Memory B cell (primary cell): Measurements from ENCODE around the gene ATRNL1.
"Not testable (repeated sequence)": the region's sequence is repeated elsewhere in the genome, so short reads cannot be mapped to it uniquely, and the experiment has no call there.

ENCODE experiments used
- ATAC-seq: fragments of 150-1000 bp; cut with Tn5 transposase; 2 replicates; pipeline ENCODE4 v1.10.0; 2021; ENCODE audit warnings: low read depth, mild to moderate bottlenecking, moderate library complexity
- DNase-seq, 2 donors: peaks; one replicate each; pipeline ENCODE4 v3.0.0; 2022; ENCODE audit warnings: low spot score in 2 of 2
- H3K27ac Mint-ChIP-seq: one replicate; pipeline ENCODE4 v1.8.0; 2022; ENCODE audit warnings: mild to moderate bottlenecking, moderate library complexity, mixed read lengths
- H3K27me3 Mint-ChIP-seq: one replicate; pipeline ENCODE4 v1.8.0; 2022; ENCODE audit warnings: mixed read lengths
- H3K36me3 Mint-ChIP-seq: one replicate; pipeline ENCODE4 v1.8.0; 2022; ENCODE audit warnings: mild to moderate bottlenecking, mixed read lengths
- H3K4me1 Mint-ChIP-seq: one replicate; pipeline ENCODE4 v1.8.0; 2022; ENCODE audit warnings: mixed read lengths
- H3K4me3 Mint-ChIP-seq: one replicate; pipeline ENCODE4 v1.8.0; 2022; ENCODE audit warnings: mild to moderate bottlenecking, moderate library complexity, mixed read lengths
- H3K9me3 Mint-ChIP-seq: one replicate; pipeline ENCODE4 v1.8.0; 2022; ENCODE audit warnings: mixed read lengths

ATRNL1 gene

GRCh38 chr10:115828182-115828581, 735.0 kb downstream of the ATRNL1 start:
- H3K36me3 Mint-ChIP-seq, DNase-seq, H3K27ac Mint-ChIP-seq, ATAC-seq, H3K27me3 Mint-ChIP-seq, H3K9me3 Mint-ChIP-seq, H3K4me3 Mint-ChIP-seq, H3K4me1 Mint-ChIP-seq: not testable (repeated sequence)

- Mint-ChIP-seq H3K36me3 (no peaks in the 10 kb centered on the region), H3K4me3 (no peak overlapping the region), H3K4me1 (no peaks in the 10 kb centered on the region), H3K27ac (no peak overlapping the region), H3K27me3 (no peaks in the 10 kb centered on the region), H3K9me3 (no peaks in the 10 kb centered on the region)
- ATAC-seq (no peak), DNase-seq (no peak)
Measured at GRCh38 chr10:115829521-115830205, 736.5 kb downstream of the ATRNL1 start.

GRCh38 chr10:115830265-115830970, 737.3 kb downstream of the ATRNL1 start:
- H3K27ac Mint-ChIP-seq: no peak overlapping the region
- no peaks in the 10 kb centered on the region for H3K27me3 Mint-ChIP-seq
- ATAC-seq (no peak), DNase-seq (no peak)
- H3K9me3 Mint-ChIP-seq: no peaks in the 10 kb centered on the region
- H3K4me3 Mint-ChIP-seq: no peak overlapping the region
- H3K36me3 Mint-ChIP-seq: no peaks in the 10 kb centered on the region
- H3K4me1 Mint-ChIP-seq: no peaks in the 10 kb centered on the region

- no peak for ATAC-seq
- DNase-seq: no peak
- no peaks in the 10 kb centered on the region for H3K4me1 Mint-ChIP-seq
- no peaks in the 10 kb centered on the region for H3K36me3 Mint-ChIP-seq
- no peaks in the 10 kb centered on the region for H3K27me3 Mint-ChIP-seq
- H3K4me3 Mint-ChIP-seq: no peak overlapping the region
- H3K27ac Mint-ChIP-seq: no peak overlapping the region
- H3K9me3 Mint-ChIP-seq: no peaks in the 10 kb centered on the region
Measured at GRCh38 chr10:115831016-115831415, 737.9 kb downstream of the ATRNL1 start.

- no peak for DNase-seq
- no peaks in the 10 kb centered on the region for H3K27me3 Mint-ChIP-seq
- H3K4me3 Mint-ChIP-seq: no peak overlapping the region
- no peaks in the 10 kb centered on the region for H3K4me1 Mint-ChIP-seq
- H3K27ac Mint-ChIP-seq: no peak overlapping the region
- H3K36me3 Mint-ChIP-seq: no peaks in the 10 kb centered on the region
- no peaks in the 10 kb centered on the region for H3K9me3 Mint-ChIP-seq
- ATAC-seq: no peak
Measured at GRCh38 chr10:115833119-115833518, 740.0 kb downstream of the ATRNL1 start.

- no peaks in the 10 kb centered on the region for H3K4me1 Mint-ChIP-seq
- ATAC-seq: no peak
- no peak overlapping the region for H3K4me3 Mint-ChIP-seq
- no peak overlapping the region for H3K27ac Mint-ChIP-seq
- DNase-seq: no peak
- no peaks in the 10 kb centered on the region for H3K36me3 Mint-ChIP-seq
- H3K9me3 Mint-ChIP-seq: peaks cover 2% of the 10 kb centered on the region
- H3K27me3 Mint-ChIP-seq: no peaks in the 10 kb centered on the region
Measured at GRCh38 chr10:115844591-115844990, 751.4 kb downstream of the ATRNL1 start.

GRCh38 chr10:115845921-115846320, 752.8 kb downstream of the ATRNL1 start:
- H3K27ac Mint-ChIP-seq: no peak overlapping the region
- no peak for DNase-seq
- H3K9me3 Mint-ChIP-seq: peaks cover 2% of the 10 kb centered on the region
- H3K4me1 Mint-ChIP-seq: no peaks in the 10 kb centered on the region
- no peaks in the 10 kb centered on the region for H3K27me3 Mint-ChIP-seq
- no peaks in the 10 kb centered on the region for H3K36me3 Mint-ChIP-seq
- no peak for ATAC-seq
- no peak overlapping the region for H3K4me3 Mint-ChIP-seq

- DNase-seq (no peak), ATAC-seq (no peak)
- no peaks in the 10 kb centered on the region for H3K4me1 Mint-ChIP-seq
- H3K36me3 Mint-ChIP-seq: no peaks in the 10 kb centered on the region
- no peak overlapping the region for H3K4me3 Mint-ChIP-seq
- no peak overlapping the region for H3K27ac Mint-ChIP-seq
- H3K27me3 Mint-ChIP-seq: no peaks in the 10 kb centered on the region
- H3K9me3 Mint-ChIP-seq: peaks cover 2% of the 10 kb centered on the region
Measured at GRCh38 chr10:115846528-115846927, 753.4 kb downstream of the ATRNL1 start.

GRCh38 chr10:115849197-115849596, 756.0 kb downstream of the ATRNL1 start:
- Mint-ChIP-seq H3K9me3 (no peaks in the 10 kb centered on the region), H3K4me1 (no peaks in the 10 kb centered on the region), H3K27ac (no peak overlapping the region), H3K36me3 (no peaks in the 10 kb centered on the region), H3K27me3 (no peaks in the 10 kb centered on the region), H3K4me3 (no peak overlapping the region)
- DNase-seq: no peak
- ATAC-seq: no peak

- peaks cover 1% of the 10 kb centered on the region for H3K9me3 Mint-ChIP-seq
- no peak overlapping the region for H3K27ac Mint-ChIP-seq
- no peaks in the 10 kb centered on the region for H3K36me3 Mint-ChIP-seq
- no peak for DNase-seq
- H3K27me3 Mint-ChIP-seq: no peaks in the 10 kb centered on the region
- no peaks in the 10 kb centered on the region for H3K4me1 Mint-ChIP-seq
- H3K4me3 Mint-ChIP-seq: no peak overlapping the region
- ATAC-seq: no peak
Measured at GRCh38 chr10:115850666-115851065, 757.5 kb downstream of the ATRNL1 start.

- Mint-ChIP-seq H3K4me3 (no peak overlapping the region), H3K27ac (no peak overlapping the region), H3K36me3 (no peaks in the 10 kb centered on the region), H3K27me3 (no peaks in the 10 kb centered on the region), H3K4me1 (no peaks in the 10 kb centered on the region), H3K9me3 (peaks cover 1% of the 10 kb centered on the region)
- DNase-seq (no peak), ATAC-seq (no peak)
Measured at GRCh38 chr10:115851695-115852094, 758.5 kb downstream of the ATRNL1 start.

GRCh38 chr10:115854740-115855435, 761.7 kb downstream of the ATRNL1 start:
- Mint-ChIP-seq H3K4me1 (no peaks in the 10 kb centered on the region), H3K4me3 (no peak overlapping the region), H3K9me3 (peaks cover 4% of the 10 kb centered on the region), H3K27me3 (no peaks in the 10 kb centered on the region), H3K36me3 (no peaks in the 10 kb centered on the region), H3K27ac (no peak overlapping the region)
- DNase-seq (no peak), ATAC-seq (no peak)

GRCh38 chr10:115856580-115856979, 763.4 kb downstream of the ATRNL1 start:
- no peak overlapping the region for H3K4me3 Mint-ChIP-seq

GRCh38 chr10:115857856-115858255, 764.7 kb downstream of the ATRNL1 start:
- H3K27ac Mint-ChIP-seq: no peak overlapping the region
- ATAC-seq (no peak), DNase-seq (no peak)
- H3K36me3 Mint-ChIP-seq: no peaks in the 10 kb centered on the region
- no peak overlapping the region for H3K4me3 Mint-ChIP-seq
- no peaks in the 10 kb centered on the region for H3K27me3 Mint-ChIP-seq
- H3K4me1 Mint-ChIP-seq: no peaks in the 10 kb centered on the region
- H3K9me3 Mint-ChIP-seq: peaks cover 4% of the 10 kb centered on the region

More at GRCh38 chr10:115856580-115856979, 763.4 kb downstream of the ATRNL1 start:
- Mint-ChIP-seq H3K36me3 (no peaks in the 10 kb centered on the region), H3K27ac (no peak overlapping the region), H3K4me1 (no peaks in the 10 kb centered on the region), H3K9me3 (peaks cover 4% of the 10 kb centered on the region), H3K27me3 (no peaks in the 10 kb centered on the region)
- ATAC-seq: no peak
- no peak for DNase-seq
